ENCODE data around the gene SYCE1.

DNA sequence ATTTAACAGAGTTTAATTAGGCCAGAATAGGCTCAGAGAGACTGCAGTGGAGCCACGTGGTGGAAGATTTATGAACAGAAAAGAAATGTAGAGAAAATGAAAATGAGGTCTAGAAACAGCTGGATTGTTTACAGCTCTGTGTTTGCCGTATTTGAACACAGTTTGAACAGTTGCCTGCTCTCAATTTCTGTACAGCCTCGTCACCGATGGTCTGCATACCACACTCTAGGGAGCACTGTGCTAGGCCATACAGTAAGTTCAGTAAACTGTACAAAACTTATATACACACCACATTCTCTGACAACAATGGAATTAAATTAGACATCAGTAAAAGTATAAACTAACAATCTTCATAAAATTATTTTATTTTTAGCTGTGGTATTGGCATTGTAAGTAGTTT, 49.3 kb downstream of the SYCE1 start:
- TF ChIP-seq, protein P1, sequence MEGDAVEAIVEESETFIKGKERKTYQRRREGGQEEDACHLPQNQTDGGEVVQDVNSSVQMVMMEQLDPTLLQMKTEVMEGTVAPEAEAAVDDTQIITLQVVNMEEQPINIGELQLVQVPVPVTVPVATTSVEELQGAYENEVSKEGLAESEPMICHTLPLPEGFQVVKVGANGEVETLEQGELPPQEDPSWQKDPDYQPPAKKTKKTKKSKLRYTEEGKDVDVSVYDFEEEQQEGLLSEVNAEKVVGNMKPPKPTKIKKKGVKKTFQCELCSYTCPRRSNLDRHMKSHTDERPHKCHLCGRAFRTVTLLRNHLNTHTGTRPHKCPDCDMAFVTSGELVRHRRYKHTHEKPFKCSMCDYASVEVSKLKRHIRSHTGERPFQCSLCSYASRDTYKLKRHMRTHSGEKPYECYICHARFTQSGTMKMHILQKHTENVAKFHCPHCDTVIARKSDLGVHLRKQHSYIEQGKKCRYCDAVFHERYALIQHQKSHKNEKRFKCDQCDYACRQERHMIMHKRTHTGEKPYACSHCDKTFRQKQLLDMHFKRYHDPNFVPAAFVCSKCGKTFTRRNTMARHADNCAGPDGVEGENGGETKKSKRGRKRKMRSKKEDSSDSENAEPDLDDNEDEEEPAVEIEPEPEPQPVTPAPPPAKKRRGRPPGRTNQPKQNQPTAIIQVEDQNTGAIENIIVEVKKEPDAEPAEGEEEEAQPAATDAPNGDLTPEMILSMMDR (IDR thresholded peaks at IDR 0.05), result no peak
- TF ChIP-seq POLR2A (IDR thresholded peaks at IDR 0.05), result no peak

Data from ovary (tissue), 3 donors.